Ishikawa (cell line): ENCODE data around the gene CENPVL3.

Experiments
- CEBPB ChIP-seq: IDR thresholded peaks from 2 replicates; pipeline ENCODE4 v1.6.1; 2012
- CREB1 ChIP-seq: IDR thresholded peaks from 2 replicates; pipeline ENCODE4 v1.6.1; 2012; ENCODE audit warnings: low read depth
- EGR1 ChIP-seq: IDR thresholded peaks from 2 replicates; pipeline ENCODE4 v1.6.1; 2012
- EP300 ChIP-seq: IDR thresholded peaks from 2 replicates; pipeline ENCODE4 v1.6.1; 2012; ENCODE audit warnings: borderline replicate concordance
- FOXM1 ChIP-seq: IDR thresholded peaks from 2 replicates; pipeline ENCODE4 v1.6.1; 2012; ENCODE audit warnings: low read depth, borderline replicate concordance
- TAF1 ChIP-seq: IDR thresholded peaks from 2 replicates; pipeline ENCODE4 v1.6.1; 2012; ENCODE audit warnings: low read depth, mild to moderate bottlenecking
- TCF12 ChIP-seq: IDR thresholded peaks from 2 replicates; pipeline ENCODE4 v1.6.1; 2012; ENCODE audit warnings: low read depth
- TEAD4 ChIP-seq: IDR thresholded peaks from 2 replicates; pipeline ENCODE4 v1.6.1; 2012
- USF1 ChIP-seq: IDR thresholded peaks from 2 replicates; pipeline ENCODE4 v1.6.1; 2012
- YY1 ChIP-seq: IDR thresholded peaks from 2 replicates; pipeline ENCODE4 v1.6.1; 2012; ENCODE audit warnings: low read depth
- ZBTB7A ChIP-seq: IDR thresholded peaks from 2 replicates; pipeline ENCODE4 v1.6.1; 2012; ENCODE audit warnings: low read depth
- TF ChIP-seq, protein P1 (sequence below): IDR thresholded peaks from 2 replicates; pipeline ENCODE4 v1.6.1; 2012
- TF ChIP-seq, protein P2 (sequence below): IDR thresholded peaks from 2 replicates; pipeline ENCODE4 v1.6.1; 2012; ENCODE audit warnings: low read depth, mild to moderate bottlenecking

DNA sequence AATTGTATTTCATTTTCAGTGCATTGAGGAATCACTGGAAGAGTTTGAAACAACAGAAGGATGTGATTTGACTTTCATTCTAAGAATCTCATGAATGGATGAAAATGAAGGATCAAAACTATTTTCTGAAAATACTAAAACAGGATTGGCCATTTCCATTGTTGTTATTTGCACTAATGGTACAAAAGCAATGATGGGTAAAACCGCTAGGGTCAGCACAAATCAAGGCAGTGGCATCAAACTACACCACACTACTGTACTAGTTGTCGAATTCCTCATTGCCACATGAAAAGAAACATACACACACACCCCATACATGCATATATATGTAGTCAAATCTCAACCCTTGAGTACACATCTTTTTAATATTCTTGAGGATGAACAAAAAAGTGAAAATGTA is 24.7 kb upstream of the CENPVL3 start:
- TF ChIP-seq, protein P1, sequence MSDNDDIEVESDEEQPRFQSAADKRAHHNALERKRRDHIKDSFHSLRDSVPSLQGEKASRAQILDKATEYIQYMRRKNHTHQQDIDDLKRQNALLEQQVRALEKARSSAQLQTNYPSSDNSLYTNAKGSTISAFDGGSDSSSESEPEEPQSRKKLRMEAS: no peak
- no peak for TF ChIP-seq YY1
- TF ChIP-seq, protein P2, sequence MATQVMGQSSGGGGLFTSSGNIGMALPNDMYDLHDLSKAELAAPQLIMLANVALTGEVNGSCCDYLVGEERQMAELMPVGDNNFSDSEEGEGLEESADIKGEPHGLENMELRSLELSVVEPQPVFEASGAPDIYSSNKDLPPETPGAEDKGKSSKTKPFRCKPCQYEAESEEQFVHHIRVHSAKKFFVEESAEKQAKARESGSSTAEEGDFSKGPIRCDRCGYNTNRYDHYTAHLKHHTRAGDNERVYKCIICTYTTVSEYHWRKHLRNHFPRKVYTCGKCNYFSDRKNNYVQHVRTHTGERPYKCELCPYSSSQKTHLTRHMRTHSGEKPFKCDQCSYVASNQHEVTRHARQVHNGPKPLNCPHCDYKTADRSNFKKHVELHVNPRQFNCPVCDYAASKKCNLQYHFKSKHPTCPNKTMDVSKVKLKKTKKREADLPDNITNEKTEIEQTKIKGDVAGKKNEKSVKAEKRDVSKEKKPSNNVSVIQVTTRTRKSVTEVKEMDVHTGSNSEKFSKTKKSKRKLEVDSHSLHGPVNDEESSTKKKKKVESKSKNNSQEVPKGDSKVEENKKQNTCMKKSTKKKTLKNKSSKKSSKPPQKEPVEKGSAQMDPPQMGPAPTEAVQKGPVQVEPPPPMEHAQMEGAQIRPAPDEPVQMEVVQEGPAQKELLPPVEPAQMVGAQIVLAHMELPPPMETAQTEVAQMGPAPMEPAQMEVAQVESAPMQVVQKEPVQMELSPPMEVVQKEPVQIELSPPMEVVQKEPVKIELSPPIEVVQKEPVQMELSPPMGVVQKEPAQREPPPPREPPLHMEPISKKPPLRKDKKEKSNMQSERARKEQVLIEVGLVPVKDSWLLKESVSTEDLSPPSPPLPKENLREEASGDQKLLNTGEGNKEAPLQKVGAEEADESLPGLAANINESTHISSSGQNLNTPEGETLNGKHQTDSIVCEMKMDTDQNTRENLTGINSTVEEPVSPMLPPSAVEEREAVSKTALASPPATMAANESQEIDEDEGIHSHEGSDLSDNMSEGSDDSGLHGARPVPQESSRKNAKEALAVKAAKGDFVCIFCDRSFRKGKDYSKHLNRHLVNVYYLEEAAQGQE: no peak
- TF ChIP-seq TAF1: no peak
- TF ChIP-seq FOXM1: no peak
- no peak for TF ChIP-seq EGR1
- no peak for TF ChIP-seq USF1
- TF ChIP-seq EP300: no peak
- no peak for TF ChIP-seq TCF12
- no peak for TF ChIP-seq CREB1
- no peak for TF ChIP-seq CEBPB
- no peak for TF ChIP-seq TEAD4
- TF ChIP-seq ZBTB7A: no peak
